ENCODE results near the gene PAX9.

The PAX9 gene

GRCh38 chr14:36661506-36662257, at the start of gene PAX9:
PAX9 (plus strand) TSS chr14:36661860; CDS start chr14:36662090, 230 bp downstream.
- Mint-ChIP-seq H3K27me3 (peaks cover 58% of the 10 kb centered on the region), H3K4me3 (peak within 1 kb of the TSS; percentile 67), H3K4me1 (ENCODE audit: low read depth) (peaks cover 57% of the 10 kb centered on the region), H3K36me3 (peaks cover 3% of the 10 kb centered on the region), H3K27ac (peak within 1 kb of the TSS; percentile 28), H3K9me3 (ENCODE audit: low read depth) (no peaks in the 10 kb centered on the region)

GRCh38 chr14:36617824-36618223, 43.8 kb upstream of the PAX9 start:
- Mint-ChIP-seq H3K4me3 (no peak overlapping the region), H3K9me3 (ENCODE audit: low read depth) (peaks cover 11% of the 10 kb centered on the region), H3K27me3 (peaks cover 4% of the 10 kb centered on the region), H3K27ac (no peak overlapping the region), H3K36me3 (no peaks in the 10 kb centered on the region), H3K4me1 (ENCODE audit: low read depth) (no peaks in the 10 kb centered on the region)

DNA sequence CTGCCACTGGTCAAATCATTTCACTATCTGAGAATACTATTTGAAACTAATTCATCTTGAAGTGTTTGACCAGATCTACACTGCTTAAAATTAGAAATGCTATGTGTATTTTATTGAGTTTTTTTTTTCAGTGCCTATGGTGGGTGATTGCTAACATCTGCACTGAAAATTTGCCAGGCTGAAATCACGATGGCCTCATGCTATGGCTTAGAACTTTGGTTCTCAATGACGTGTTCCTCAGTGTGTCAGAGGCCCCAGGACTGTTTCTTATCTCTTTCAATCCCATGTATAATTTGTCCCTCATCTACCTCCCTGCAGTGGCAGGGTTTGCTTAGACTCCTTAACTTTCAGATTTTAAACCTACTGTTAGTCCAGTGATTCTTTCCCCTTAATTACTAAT, 43.0 kb upstream of the PAX9 start:
- H3K27me3 Mint-ChIP-seq: peaks cover 3% of the 10 kb centered on the region
- H3K4me1 Mint-ChIP-seq (ENCODE audit: low read depth): no peaks in the 10 kb centered on the region
- no peak overlapping the region for H3K27ac Mint-ChIP-seq
- peaks cover 15% of the 10 kb centered on the region for H3K9me3 Mint-ChIP-seq (ENCODE audit: low read depth)
- H3K36me3 Mint-ChIP-seq: no peaks in the 10 kb centered on the region
- no peak overlapping the region for H3K4me3 Mint-ChIP-seq

GRCh38 chr14:36619131-36619530, 42.5 kb upstream of the PAX9 start:
- H3K27me3 Mint-ChIP-seq: peaks cover 3% of the 10 kb centered on the region
- no peaks in the 10 kb centered on the region for H3K4me1 Mint-ChIP-seq (ENCODE audit: low read depth)
- H3K27ac Mint-ChIP-seq: no peak overlapping the region
- H3K9me3 Mint-ChIP-seq (ENCODE audit: low read depth): peaks cover 15% of the 10 kb centered on the region
- no peak overlapping the region for H3K4me3 Mint-ChIP-seq
- no peaks in the 10 kb centered on the region for H3K36me3 Mint-ChIP-seq

DNA sequence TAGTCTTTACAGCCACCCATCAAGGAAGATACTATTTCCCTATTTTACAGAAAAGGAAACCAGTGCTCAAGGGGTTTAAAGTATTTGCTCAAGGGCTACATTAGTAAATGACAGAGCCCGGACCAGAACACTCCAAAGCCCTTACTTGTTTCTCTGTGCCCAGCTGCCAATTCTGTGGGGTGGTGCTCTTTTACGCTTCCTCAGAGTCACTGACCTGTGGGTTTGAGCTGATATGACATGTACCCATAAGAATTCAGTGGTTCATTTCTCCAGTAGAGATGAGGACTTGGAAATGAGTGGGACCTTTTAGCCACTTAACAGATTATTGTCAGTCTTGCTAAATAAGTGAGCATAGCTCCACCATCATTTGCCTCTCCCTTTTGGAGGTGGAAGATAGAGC, 41.8 kb upstream of the PAX9 start:
- H3K4me3 Mint-ChIP-seq: no peak overlapping the region
- no peaks in the 10 kb centered on the region for H3K4me1 Mint-ChIP-seq (ENCODE audit: low read depth)
- H3K27me3 Mint-ChIP-seq: peaks cover 4% of the 10 kb centered on the region
- no peak overlapping the region for H3K27ac Mint-ChIP-seq
- H3K9me3 Mint-ChIP-seq (ENCODE audit: low read depth): peaks cover 15% of the 10 kb centered on the region
- no peaks in the 10 kb centered on the region for H3K36me3 Mint-ChIP-seq

GRCh38 chr14:36625014-36625413, 36.6 kb upstream of the PAX9 start:
- H3K36me3 Mint-ChIP-seq: no peaks in the 10 kb centered on the region
- H3K4me3 Mint-ChIP-seq: no peak overlapping the region
- no peaks in the 10 kb centered on the region for H3K4me1 Mint-ChIP-seq (ENCODE audit: low read depth)
- H3K27me3 Mint-ChIP-seq: peaks cover 22% of the 10 kb centered on the region
- peaks cover 14% of the 10 kb centered on the region for H3K9me3 Mint-ChIP-seq (ENCODE audit: low read depth)
- no peak overlapping the region for H3K27ac Mint-ChIP-seq

GRCh38 chr14:36625436-36625835, 36.2 kb upstream of the PAX9 start:
- no peaks in the 10 kb centered on the region for H3K4me1 Mint-ChIP-seq (ENCODE audit: low read depth)

DNA sequence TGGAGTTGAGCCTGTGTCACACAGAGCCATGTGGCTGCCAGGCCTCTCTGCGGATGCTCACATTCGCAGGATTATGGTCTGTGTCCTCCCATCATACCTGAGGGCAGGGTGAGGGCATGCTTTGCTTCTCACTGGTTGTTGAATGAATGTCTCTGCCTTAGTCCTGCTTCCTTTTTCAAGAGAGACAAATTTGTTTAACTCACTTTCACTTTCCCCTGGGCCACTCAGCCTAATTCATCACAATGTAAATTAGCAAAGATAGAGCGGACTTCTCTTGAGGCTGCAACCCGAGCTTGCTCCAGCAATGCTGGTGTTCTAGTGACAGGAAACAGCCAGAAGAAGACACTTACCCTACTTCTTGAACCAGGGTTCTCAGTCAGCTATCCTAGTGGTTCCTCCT, 35.5 kb upstream of the PAX9 start:
- no peaks in the 10 kb centered on the region for H3K4me1 Mint-ChIP-seq (ENCODE audit: low read depth)
- H3K27ac Mint-ChIP-seq: no peak overlapping the region
- peaks cover 22% of the 10 kb centered on the region for H3K27me3 Mint-ChIP-seq
- H3K4me3 Mint-ChIP-seq: no peak overlapping the region
- H3K9me3 Mint-ChIP-seq (ENCODE audit: low read depth): peaks cover 12% of the 10 kb centered on the region
- no peaks in the 10 kb centered on the region for H3K36me3 Mint-ChIP-seq

More at GRCh38 chr14:36625436-36625835, 36.2 kb upstream of the PAX9 start:
- H3K27ac Mint-ChIP-seq: no peak overlapping the region
- no peak overlapping the region for H3K4me3 Mint-ChIP-seq
- peaks cover 21% of the 10 kb centered on the region for H3K27me3 Mint-ChIP-seq
- H3K9me3 Mint-ChIP-seq (ENCODE audit: low read depth): peaks cover 12% of the 10 kb centered on the region
- H3K36me3 Mint-ChIP-seq: no peaks in the 10 kb centered on the region

DNA sequence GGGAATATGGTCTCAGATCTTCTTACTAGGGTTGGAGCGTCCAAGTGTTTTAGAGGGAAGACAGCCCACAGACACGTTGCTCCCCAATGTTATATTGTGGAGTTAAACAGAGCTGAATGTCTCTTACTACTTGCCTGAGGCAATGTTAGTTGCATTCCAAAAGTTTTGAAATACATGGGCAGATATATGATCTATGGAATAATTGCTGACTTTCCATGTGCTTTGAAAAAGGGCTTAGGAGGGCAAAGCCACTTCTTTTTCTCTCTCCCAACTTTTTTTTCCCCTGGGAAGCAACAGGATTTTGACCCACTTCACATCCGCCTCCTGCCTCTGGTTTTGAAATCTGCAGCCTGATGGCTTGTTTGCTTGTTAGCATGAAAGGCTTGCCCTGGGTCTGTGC, 33.7 kb upstream of the PAX9 start:
- no peaks in the 10 kb centered on the region for H3K4me1 Mint-ChIP-seq (ENCODE audit: low read depth)
- no peak overlapping the region for H3K4me3 Mint-ChIP-seq
- peaks cover 22% of the 10 kb centered on the region for H3K27me3 Mint-ChIP-seq

GRCh38 chr14:36633580-36633979, 28.1 kb upstream of the PAX9 start:
- Mint-ChIP-seq H3K4me3 (no peak overlapping the region), H3K27ac (no peak overlapping the region), H3K27me3 (peaks cover 14% of the 10 kb centered on the region), H3K36me3 (no peaks in the 10 kb centered on the region), H3K9me3 (ENCODE audit: low read depth) (peaks cover 4% of the 10 kb centered on the region), H3K4me1 (ENCODE audit: low read depth) (no peaks in the 10 kb centered on the region)

More for the DNA sequence above, 33.7 kb upstream of the PAX9 start:
- no peak overlapping the region for H3K27ac Mint-ChIP-seq
- peaks cover 4% of the 10 kb centered on the region for H3K9me3 Mint-ChIP-seq (ENCODE audit: low read depth)
- H3K36me3 Mint-ChIP-seq: no peaks in the 10 kb centered on the region

GRCh38 chr14:36646664-36647416, 14.8 kb upstream of the PAX9 start:
- Mint-ChIP-seq H3K27me3 (peaks cover 47% of the 10 kb centered on the region), H3K36me3 (no peaks in the 10 kb centered on the region), H3K27ac (no peak overlapping the region), H3K4me3 (no peak overlapping the region), H3K4me1 (ENCODE audit: low read depth) (peaks cover 6% of the 10 kb centered on the region), H3K9me3 (ENCODE audit: low read depth) (no peaks in the 10 kb centered on the region)

GRCh38 chr14:36647417-36647823, 14.2 kb upstream of the PAX9 start:
- Mint-ChIP-seq H3K27ac (no peak overlapping the region), H3K4me1 (ENCODE audit: low read depth) (peaks cover 6% of the 10 kb centered on the region), H3K9me3 (ENCODE audit: low read depth) (no peaks in the 10 kb centered on the region), H3K27me3 (peaks cover 46% of the 10 kb centered on the region), H3K4me3 (no peak overlapping the region), H3K36me3 (no peaks in the 10 kb centered on the region)

GRCh38 chr14:36647824-36648753, 13.6 kb upstream of the PAX9 start:
- no peaks in the 10 kb centered on the region for H3K9me3 Mint-ChIP-seq (ENCODE audit: low read depth)
- H3K4me3 Mint-ChIP-seq: no peak overlapping the region
- no peak overlapping the region for H3K27ac Mint-ChIP-seq
- H3K27me3 Mint-ChIP-seq: peaks cover 50% of the 10 kb centered on the region
- peaks cover 6% of the 10 kb centered on the region for H3K4me1 Mint-ChIP-seq (ENCODE audit: low read depth)
- no peaks in the 10 kb centered on the region for H3K36me3 Mint-ChIP-seq

- no peaks in the 10 kb centered on the region for H3K36me3 Mint-ChIP-seq
- H3K9me3 Mint-ChIP-seq (ENCODE audit: low read depth): no peaks in the 10 kb centered on the region
- H3K27me3 Mint-ChIP-seq: peaks cover 55% of the 10 kb centered on the region
- no peak overlapping the region for H3K27ac Mint-ChIP-seq
- peaks cover 15% of the 10 kb centered on the region for H3K4me1 Mint-ChIP-seq (ENCODE audit: low read depth)
- no peak overlapping the region for H3K4me3 Mint-ChIP-seq
Observed at GRCh38 chr14:36649872-36650650, 11.6 kb upstream of the PAX9 start.

Data from activated naive CD8-positive, alpha-beta T cell (primary cell).